Hepatocyte (in vitro differentiated cells): ENCODE results near the gene RARRES2. TPM values are rescaled to one million over a fixed set of nuclear protein-coding genes. Genes with fewer than 3 reads are reported as not detected.
"Not testable (repeated sequence)": the region's sequence is repeated elsewhere in the genome, so short reads cannot be mapped to it uniquely, and the experiment has no call there.

Experiments
- DNase-seq: peaks from one replicate; pipeline ENCODE4 v3.0.0-alpha.2; 2016; ENCODE audit warnings: low spot score
- H2AFZ ChIP-seq: fragments of 200-600 bp; sonication (generic); 2 replicates; pipeline ENCODE4 v1.6.0; 2016; ENCODE audit warnings: antibody characterized with exemption, mild to moderate bottlenecking
- H3K27ac ChIP-seq: fragments of 200-600 bp; sonication (generic); 2 replicates; pipeline ENCODE4 v1.5.1; 2016; ENCODE audit warnings: mild to moderate bottlenecking
- H3K27me3 ChIP-seq: fragments of 200-600 bp; sonication (generic); 2 replicates; pipeline ENCODE4 v1.6.1; 2016
- H3K36me3 ChIP-seq: fragments of 200-600 bp; sonication (generic); replicated peaks from 2 replicates; pipeline ENCODE4 v1.5.1; 2016; ENCODE audit warnings: low read depth; ENCODE audit not compliant: insufficient read depth
- H3K4me1 ChIP-seq: fragments of 200-600 bp; sonication (generic); 2 replicates; pipeline ENCODE4 v1.5.1; 2016; ENCODE audit warnings: mild to moderate bottlenecking, moderate library complexity; ENCODE audit not compliant: insufficient read depth
- H3K4me2 ChIP-seq: fragments of 200-600 bp; sonication (generic); 2 replicates; pipeline ENCODE4 v1.6.0; 2016
- H3K4me3 ChIP-seq: fragments of 200-600 bp; sonication (generic); 2 replicates; pipeline ENCODE4 v1.5.1; 2016; ENCODE audit warnings: mild to moderate bottlenecking
- H3K79me2 ChIP-seq: fragments of 200-600 bp; sonication (generic); 2 replicates; pipeline ENCODE4 v1.6.0; 2017; ENCODE audit warnings: mild to moderate bottlenecking
- H3K9me2 ChIP-seq: fragments of 200-600 bp; sonication (generic); replicated peaks from 2 replicates; pipeline ENCODE4 v1.6.0; 2017; ENCODE audit warnings: mild to moderate bottlenecking; ENCODE audit not compliant: insufficient read depth
- H3K9me3 ChIP-seq: fragments of 200-600 bp; sonication (generic); 2 replicates; pipeline ENCODE4 v1.5.1; 2016; ENCODE audit warnings: low read depth, mild to moderate bottlenecking
- H4K20me1 ChIP-seq: fragments of 200-600 bp; sonication (generic); 2 replicates; pipeline ENCODE4 v1.6.0; 2016; ENCODE audit warnings: mild to moderate bottlenecking; ENCODE audit not compliant: insufficient read depth, poor library complexity, severe bottlenecking
- CTCF ChIP-seq: fragments of 200-600 bp; sonication (generic); IDR thresholded peaks from 2 replicates; pipeline ENCODE4 v1.5.1; 2016; ENCODE audit warnings: antibody characterized with exemption, mild to moderate bottlenecking; ENCODE audit not compliant: poor library complexity
- EZH2 ChIP-seq: fragments of 200-600 bp; sonication (generic); IDR thresholded peaks from 2 replicates; pipeline ENCODE4 v1.6.1; 2016; ENCODE audit warnings: antibody characterized with exemption, mild to moderate bottlenecking, borderline replicate concordance
- EZH2phosphoT487 ChIP-seq: fragments of 200-600 bp; sonication (generic); IDR thresholded peaks from one replicate; pipeline ENCODE4 v1.6.1; 2018; ENCODE audit warnings: antibody characterized with exemption, mild to moderate bottlenecking, low read depth, moderate library complexity; ENCODE audit not compliant: unreplicated experiment, severe bottlenecking
- WGBS: methylation state at CpG from one replicate; pipeline ENCODE4 v1.1.6; 2016; ENCODE audit warnings: low lambda C conversion rate; ENCODE audit errors: missing lambda C conversion rate; 5-methylcytosine and 5-hydroxymethylcytosine counted together
- polyA plus RNA-seq: library from polyadenylated mRNA; unstranded; fragments of >200 nt; fragmentation: Nextera tagmentation; extraction: Ambion mirVana; gene quantifications from 2 replicates; pipeline ENCODE4 v1.2.1, GENCODE V29; 2016
- total RNA-seq: library from RNA; depleted of rRNA; stranded (reverse); fragments of >200 nt; gene quantifications from 2 replicates; pipeline ENCODE4 v1.2.3, GENCODE V29; 2014

Gene RARRES2
- total and polyA plus RNA-seq, 2 experiments from 2014 or later, result 104 to 187 TPM

GRCh38 chr7:150314639-150315239, 26.7 kb downstream of the RARRES2 start:
- WGBS, result 88% methylated on average over 5 of the region's 5 CpGs
- Histone ChIP-seq H3K36me3 (no peaks in the 10 kb centered on the region), H3K4me3 (no peak overlapping the region), H3K4me1 (no peaks in the 10 kb centered on the region), H4K20me1 (no peaks in the 10 kb centered on the region), H3K79me2 (no peaks in the 10 kb centered on the region), H3K4me2 (no peak overlapping the region), H3K9me2 (no peaks in the 10 kb centered on the region), H2AFZ (no peak overlapping the region), H3K27ac (no peak overlapping the region), H3K9me3 (no peaks in the 10 kb centered on the region), H3K27me3 (no peaks in the 10 kb centered on the region)
- no peak for TF ChIP-seq EZH2
- TF ChIP-seq EZH2phosphoT487, result no peak
- TF ChIP-seq CTCF, result no peak
- no peak for DNase-seq

DNA sequence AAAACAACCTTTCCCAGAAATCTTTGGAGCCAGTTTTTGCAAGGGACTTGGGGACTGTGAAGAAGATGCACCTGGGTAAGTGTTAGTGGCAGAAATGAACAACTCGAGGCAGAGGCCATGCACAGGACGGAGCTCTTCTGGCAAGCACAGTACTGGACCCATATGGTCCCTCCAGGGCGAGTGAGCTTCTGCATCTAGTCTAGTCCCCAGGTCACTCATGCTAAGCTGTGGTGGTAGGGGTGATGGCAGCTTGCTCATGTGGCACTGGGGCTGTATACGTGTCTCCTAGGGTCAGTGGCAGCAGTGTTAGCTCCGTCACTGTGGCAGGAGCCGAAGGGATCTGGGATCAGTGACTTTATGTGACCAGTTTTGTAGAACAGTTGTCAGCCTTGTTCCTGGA, 27.6 kb downstream of the RARRES2 start:
- Histone ChIP-seq H3K4me1 (no peaks in the 10 kb centered on the region), H3K27ac (no peak overlapping the region)
- 94% methylated on average over 6 of the region's 6 CpGs for WGBS

GRCh38 chr7:150313367-150313809, 28.0 kb downstream of the RARRES2 start:
- no peaks in the 10 kb centered on the region for H3K27me3 ChIP-seq
- H3K79me2 ChIP-seq, result no peaks in the 10 kb centered on the region
- no peaks in the 10 kb centered on the region for H3K36me3 ChIP-seq
- DNase-seq, result no peak
- no peak overlapping the region for H3K4me2 ChIP-seq
- no peaks in the 10 kb centered on the region for H3K4me1 ChIP-seq
- H4K20me1 ChIP-seq, result no peaks in the 10 kb centered on the region
- H3K9me2 ChIP-seq, result no peaks in the 10 kb centered on the region
- TF ChIP-seq EZH2, result no peak
- no peak for TF ChIP-seq CTCF
- TF ChIP-seq EZH2phosphoT487, result no peak
- H3K9me3 ChIP-seq, result no peaks in the 10 kb centered on the region
- H2AFZ ChIP-seq, result no peak overlapping the region
- no peak overlapping the region for H3K4me3 ChIP-seq
- no peak overlapping the region for H3K27ac ChIP-seq
- 60% methylated on average over 3 of the region's 3 CpGs for WGBS

More for the DNA sequence above, 27.6 kb downstream of the RARRES2 start:
- Histone ChIP-seq H3K36me3 (no peaks in the 10 kb centered on the region), H3K4me2 (no peak overlapping the region), H3K79me2 (no peaks in the 10 kb centered on the region), H3K9me3 (no peaks in the 10 kb centered on the region), H2AFZ (no peak overlapping the region), H3K27me3 (no peaks in the 10 kb centered on the region), H3K9me2 (no peaks in the 10 kb centered on the region), H4K20me1 (no peaks in the 10 kb centered on the region), H3K4me3 (no peak overlapping the region)
- DNase-seq, result no peak
- TF ChIP-seq EZH2phosphoT487 (no peak), CTCF (no peak), EZH2 (no peak)

- not testable (repeated sequence) for H3K4me1 ChIP-seq
Measured at GRCh38 chr7:150312649-150313366, 28.6 kb downstream of the RARRES2 start.

More at GRCh38 chr7:150312649-150313366, 28.6 kb downstream of the RARRES2 start:
- not testable (repeated sequence) for H3K4me3 ChIP-seq, H2AFZ ChIP-seq, H3K4me2 ChIP-seq, H3K27me3 ChIP-seq, H4K20me1 ChIP-seq, H3K9me3 ChIP-seq, H3K9me2 ChIP-seq, DNase-seq, H3K79me2 ChIP-seq, H3K27ac ChIP-seq, H3K36me3 ChIP-seq
- WGBS, result 75% methylated on average over 7 of the region's 7 CpGs
